DMS53 treated with DMSO at 0.1 percent for 48 hours (cell line): ENCODE measurements around the gene FHIT.
A peak's percentile ranks its signal among the peaks of the same experiment; 100 is the strongest.

ENCODE experiments used
- DNase-seq: peaks from one replicate; lab custom pipeline; 2025; ENCODE audit not compliant: unreplicated experiment; lab: John Stamatoyannopoulos, UW

The FHIT gene

DNA sequence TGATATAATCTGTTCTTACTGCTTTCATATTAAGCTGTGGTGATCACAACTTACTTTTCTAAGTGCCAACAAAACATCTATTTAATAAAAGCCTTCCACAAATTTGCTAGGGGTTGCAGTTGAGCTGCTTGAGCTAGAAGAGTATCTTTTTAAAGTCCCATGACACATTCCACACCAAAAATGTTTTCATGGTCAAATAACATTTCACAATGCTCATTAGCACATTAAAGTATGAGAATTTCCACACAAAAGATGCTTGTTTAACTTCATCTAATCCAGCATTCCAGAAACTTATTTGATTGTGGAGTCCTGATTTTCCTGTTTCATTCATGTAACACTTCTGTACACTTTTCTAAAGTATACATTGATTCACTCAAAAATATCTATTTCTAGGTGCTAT is 1325.3 kb downstream of the FHIT start:
- DNase-seq, result no peak

DNA sequence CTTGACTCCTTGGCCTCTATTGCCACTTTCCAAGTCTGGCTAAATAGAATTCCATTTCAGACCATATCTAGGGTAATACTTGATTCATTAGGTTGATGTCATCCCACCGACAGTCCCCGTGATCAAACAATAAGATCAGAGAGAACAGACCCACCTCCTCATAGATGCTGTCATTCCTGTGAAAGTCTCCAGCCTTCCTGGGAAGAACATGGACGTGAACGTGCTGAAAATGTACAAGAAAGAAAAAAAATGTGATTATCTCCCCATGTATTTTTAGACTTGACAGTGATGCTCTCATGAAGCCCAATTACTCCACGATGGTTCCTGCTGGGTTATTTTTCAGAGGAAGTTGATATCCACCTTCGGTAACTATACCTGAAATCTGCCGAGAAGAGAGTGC is 1329.1 kb downstream of the FHIT start:
- DNase-seq, result no peak

DNA sequence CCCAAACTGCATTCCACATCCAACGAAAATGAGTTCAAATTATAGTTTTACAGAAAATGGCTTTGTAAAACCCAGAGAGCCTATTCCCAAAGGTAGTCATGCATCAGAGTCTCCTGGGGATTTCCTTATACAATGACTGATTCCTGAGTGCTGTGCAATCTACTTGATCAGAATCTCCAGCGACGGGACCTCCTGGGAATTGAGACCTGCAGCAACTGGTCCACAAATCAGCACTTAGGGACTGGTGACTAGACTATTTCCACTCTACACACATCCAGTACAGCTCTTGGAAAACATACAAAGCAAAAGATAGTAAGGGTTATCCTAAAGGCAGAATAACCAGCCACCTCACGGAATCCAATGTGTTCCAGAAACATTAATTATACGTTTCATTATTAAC is 1330.4 kb downstream of the FHIT start:
- DNase-seq, result no peak

DNA sequence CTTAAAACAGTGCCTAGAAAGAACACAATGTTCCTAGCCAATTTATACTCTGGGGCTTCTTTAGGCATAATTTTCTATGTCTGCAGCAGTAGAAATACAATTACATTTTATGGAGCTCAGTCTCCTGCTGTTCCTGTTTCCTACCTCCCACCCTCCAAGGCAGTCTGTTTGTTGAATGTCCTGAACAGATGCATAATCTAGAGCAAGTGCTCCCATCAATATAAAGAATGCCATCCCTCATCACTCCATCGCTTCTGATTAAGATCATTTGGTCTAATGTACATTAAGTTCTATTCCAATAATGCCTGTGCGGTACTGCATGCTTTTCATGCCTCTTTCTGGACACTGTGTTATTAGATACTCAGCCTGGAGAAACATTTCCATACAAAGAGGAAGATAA is 1331.7 kb downstream of the FHIT start:
- DNase-seq, result no peak

DNA sequence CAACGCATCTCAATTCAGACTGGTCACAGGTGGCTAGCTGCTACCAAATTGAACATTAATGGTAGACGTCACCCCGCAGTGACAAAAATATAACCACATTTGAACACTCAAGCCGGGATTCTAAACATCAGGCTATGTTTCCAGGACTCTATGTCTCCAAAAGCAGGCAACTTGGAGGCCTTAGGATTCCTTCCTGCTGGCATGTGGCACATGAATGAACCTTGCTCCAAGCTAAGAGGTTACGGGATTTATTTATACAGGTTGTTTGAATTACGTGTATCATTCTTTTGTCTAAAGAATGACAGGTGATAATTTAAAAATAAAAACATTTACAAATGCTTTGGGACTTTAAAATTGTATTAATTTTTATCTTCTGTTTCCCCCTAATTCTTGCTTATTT is 1337.0 kb downstream of the FHIT start:
- DNase-seq, result no peak

DNA sequence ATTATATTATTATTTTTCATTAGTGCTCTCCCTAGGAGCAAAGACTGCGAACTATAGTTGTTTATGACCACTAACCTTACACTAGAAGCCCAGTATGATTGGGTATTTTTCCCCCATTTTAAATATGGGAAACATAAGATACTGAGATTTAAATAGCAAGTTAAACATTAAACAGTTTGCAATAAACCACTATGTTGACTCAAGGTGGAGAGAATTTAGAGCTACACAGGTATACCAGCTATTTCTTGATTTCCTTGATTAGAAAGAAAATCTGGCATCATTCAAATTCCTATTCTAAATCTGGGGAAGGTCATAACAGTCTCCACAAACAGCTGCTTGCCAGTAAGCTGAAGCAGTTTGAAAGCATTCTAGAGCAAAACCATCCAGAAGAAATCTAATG is 1337.6 kb downstream of the FHIT start:
- no peak for DNase-seq

DNA sequence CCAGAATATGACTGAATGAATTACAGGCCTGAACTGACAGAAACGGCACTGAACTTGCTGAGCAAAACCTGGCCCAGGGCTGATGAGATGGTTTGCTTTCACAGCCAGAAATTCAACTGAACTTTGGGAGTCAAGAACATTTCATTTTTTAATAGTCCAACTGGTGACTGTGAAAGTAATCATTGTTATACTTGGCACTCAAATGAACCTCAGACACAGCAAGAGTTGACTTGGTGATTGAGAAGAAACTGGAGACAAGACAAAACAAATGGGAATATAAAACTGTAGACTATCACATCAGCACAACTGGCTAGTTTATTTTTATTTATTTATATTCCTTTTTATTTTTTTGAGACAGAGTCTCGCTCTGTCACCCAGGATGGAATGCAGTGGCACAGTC is 1342.6 kb downstream of the FHIT start:
- no peak for DNase-seq

DNA sequence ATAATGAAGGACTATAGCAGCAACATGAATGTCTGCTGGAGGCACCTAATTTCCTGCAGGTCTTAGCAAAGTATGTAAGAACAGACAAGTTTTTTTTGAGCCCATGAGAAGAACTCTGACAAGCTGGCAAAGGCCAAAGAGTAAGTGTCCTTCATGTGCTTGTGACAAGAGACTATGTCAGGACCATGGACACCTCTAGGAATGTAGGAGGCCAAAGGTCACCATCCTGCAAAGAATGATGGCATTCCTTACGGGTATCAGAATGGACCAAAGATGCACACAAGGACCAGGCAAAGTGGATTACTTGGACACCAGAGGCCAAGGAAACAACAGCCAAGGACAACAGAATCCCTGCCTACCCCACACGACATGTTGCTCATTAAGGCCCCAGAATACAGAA is 1343.0 kb downstream of the FHIT start:
- no peak for DNase-seq

DNA sequence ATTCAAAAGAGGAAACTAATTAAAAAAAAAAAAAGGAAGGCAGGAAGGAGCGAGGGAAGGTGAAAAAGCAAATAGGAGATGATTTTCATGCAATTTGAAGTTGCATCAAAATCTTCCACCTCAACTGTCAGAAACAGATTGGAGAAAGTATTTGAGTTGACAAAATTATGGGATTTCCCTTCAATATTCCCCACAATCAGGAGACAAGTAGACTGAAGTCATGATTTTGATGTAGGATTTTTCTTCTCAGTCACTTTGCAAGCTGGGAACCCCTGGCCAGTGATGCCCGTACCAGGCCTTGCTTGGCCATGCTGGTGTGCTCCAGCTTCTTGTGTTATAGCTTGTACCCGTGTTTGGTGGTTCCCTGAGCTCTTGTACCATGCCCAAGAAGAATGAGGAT is 1347.0 kb downstream of the FHIT start:
- no peak for DNase-seq

DNA sequence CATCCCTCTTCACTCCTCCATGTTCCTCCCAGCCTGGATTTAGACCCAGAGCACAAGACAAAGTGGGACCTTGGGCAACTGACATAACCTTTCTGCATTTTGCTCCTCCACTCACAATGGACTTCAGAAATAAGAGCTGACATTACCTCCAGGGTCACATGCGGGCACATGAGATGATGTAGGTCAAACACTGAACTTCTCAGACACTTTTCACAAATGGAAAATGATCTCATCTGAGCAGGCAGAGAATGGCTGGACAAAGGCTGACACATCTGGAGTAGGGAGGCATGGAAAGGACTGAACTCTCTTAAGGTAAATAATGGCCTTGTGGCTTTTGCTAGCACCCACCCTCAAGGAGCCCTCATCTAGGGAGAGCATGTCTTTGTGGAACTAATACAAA is 1352.2 kb downstream of the FHIT start:
- DNase-seq, result no peak

DNA sequence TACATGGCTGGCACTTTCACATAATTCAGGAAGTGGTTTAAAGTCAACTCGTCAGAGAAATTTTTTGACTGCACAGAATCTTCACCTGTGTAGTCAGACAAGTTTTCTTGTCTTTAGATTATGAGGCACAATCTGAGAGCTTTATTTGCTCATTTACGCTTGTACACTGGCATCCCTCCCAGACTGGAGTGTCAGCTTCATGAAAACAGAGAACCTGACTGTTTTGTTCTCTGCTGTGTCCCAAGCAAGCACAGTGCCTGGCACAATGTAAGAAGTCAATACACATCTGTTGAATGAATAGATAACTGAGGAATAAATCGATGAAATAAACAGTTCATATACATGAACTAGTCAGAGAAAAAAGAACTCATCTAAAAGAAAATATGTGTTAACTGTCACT is 1355.3 kb downstream of the FHIT start:
- DNase-seq, result no peak

DNA sequence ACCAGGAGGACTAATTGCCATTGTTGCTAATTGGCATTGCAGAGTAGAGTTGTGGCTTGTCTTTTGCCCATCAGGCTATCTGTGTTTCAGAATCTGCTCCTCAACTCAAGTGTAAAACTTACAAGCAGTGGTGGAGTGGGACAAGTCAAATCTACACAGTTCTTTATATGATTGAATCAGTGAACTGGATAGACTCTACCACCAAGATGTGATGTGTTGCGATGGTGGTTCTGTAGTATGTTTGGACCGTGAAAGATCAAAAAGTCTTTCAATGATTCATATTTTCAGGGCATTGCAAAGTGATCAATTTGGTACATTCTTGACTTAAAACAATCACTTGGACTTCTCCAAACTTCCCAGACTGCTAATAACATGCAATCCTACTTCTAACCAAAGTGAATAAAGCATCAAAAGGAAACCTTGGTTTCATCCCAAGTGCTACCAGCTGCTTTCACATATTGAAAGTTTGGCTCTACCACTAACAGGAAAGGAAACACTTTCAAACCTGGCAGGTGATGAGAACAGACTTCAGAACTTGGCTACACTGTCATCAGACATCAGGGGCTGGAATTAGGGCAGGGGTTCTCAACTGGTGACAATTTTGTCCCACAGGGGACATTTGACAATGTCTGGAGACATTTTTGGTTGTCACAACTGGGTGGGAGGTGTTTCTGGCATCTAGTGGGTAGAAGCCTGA is 1356.7 kb downstream of the FHIT start:
- no peak for DNase-seq

DNA sequence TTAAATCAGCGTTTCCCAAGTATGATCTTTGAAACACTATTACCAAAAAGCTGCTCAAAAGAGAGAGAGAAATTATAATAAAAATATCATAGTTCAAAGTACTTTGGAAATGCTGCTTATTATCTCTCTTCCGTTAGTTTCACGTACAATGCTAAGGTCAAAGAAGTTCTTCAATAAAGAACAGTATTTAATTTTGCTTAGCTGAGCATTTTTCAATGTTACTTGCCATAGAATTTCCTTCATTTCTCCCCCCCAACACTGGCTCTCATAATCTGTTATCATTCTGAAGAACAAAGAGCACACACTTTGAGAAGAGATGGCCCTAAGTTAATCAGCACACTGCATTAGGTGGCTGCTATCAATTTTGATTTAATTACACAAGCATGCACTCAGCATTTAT is 1360.6 kb downstream of the FHIT start:
- no peak for DNase-seq

DNA sequence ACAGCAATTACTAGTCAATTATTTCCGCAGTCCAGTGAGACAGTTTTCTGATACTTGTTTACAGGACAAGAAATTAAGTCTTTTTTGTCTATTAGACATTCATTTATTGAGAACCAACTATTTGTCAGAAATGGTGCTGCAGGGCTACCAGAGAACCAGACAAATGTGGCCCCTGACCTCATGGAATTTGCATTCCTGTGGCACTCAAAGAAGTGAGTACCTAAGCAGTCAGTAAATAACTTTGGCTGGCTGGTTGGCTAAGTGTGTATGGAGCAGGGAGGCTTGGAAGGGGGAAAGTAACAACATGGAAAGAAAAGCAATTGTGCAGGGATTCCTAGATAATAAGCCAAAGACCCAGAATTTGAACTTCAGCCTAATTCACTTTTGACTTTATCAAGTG is 1364.5 kb downstream of the FHIT start:
- no peak for DNase-seq

DNA sequence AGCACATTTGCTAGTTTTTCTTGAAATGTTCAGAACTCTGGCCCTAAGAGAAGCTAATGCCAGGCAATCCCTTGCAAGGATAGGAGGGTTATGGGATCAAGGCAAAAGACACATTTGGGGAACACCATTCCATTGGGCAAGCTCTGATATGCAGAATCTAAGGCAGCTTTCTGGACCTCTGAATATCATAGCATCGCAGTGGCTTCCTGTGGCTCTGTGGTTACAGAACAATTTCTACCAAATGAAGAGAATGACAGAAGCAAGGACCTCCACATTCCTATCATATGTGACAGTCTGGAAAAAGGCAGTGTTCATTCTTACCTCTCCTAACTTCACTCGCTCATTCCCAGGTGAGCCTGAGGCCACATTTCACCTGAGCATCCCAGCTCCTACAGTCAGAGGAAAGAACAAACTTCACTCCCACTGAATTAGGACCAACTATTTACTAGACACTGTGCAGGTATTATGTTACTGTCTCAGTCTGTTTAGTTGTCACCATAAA is 1365.3 kb downstream of the FHIT start:
- DNase-seq, result no peak

DNA sequence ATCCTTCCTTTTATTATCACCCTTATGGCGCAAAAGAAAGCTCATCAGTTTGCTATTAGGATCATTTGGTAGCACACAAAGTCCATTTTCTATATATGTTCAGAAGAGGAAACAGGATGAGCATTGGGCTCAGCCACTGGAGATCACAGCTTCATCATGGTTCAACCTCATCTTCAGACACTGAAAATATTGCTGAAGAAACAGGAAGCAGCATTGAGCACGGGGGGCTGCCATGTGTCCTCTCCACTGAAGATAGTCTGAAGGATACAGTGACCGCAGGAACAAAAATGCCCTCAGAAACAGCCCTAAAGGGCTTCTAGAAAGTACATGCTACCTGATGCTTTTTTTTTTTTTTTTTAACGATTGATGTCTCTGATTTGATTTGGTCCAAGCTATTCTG is 1366.2 kb downstream of the FHIT start:
- DNase-seq, result no peak

DNA sequence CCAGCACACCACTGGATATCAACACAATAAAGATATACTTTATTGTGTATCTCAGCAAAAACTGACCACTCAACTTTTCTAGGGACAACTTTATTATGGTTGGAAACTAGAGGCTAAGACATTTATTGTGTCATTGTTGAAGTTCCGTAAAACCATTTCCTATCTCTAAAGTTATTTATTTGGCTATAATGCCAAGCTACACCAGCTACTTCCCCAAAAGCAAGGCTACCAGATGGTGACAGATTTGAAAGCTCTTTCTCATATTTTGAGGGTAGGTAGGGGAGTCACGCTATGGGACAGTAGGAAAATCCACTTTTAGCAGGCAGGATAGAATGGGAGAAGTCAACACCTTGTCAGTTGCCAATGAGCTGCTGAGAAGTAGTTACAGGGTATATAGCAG is 1366.8 kb downstream of the FHIT start:
- DNase-seq, result no peak

DNA sequence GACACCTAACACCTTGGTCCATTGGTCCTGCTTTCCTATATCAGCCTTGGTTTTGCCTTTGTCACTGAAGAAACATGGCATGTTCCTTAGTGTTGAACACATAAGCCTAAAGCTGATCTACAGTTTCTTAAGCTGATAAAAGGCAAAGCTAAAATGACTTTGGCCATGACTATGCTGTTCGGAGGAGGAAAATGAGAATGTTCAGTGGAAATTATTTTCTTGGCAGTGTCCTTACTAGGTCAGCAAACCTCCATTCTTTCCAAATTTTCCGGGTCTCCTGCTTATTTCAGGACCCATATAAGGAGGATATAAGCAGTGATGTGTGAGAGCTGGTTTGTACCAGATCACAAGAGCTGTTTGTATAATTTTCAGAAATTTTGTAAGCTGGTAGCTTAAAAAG is 1368.5 kb downstream of the FHIT start:
- no peak for DNase-seq

DNA sequence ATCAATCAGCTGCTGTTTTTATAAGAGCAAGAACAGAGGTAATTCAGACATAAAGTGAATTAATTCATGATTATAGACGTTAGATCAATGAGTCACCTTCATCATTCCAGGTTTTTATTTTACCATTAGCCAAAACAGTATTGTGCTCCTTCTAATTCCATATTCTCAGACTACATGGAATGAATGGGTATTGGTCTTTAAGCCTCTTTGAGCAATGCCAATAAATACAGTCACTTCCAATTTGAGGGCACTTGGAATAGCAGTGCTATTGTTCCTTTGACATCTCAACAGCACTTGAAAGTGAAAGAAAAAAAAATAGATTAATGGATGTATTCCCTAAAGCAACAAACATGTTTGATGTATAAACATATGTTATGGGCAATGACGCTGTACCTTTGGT is 1370.5 kb downstream of the FHIT start:
- peak; percentile 9 for DNase-seq

DNA sequence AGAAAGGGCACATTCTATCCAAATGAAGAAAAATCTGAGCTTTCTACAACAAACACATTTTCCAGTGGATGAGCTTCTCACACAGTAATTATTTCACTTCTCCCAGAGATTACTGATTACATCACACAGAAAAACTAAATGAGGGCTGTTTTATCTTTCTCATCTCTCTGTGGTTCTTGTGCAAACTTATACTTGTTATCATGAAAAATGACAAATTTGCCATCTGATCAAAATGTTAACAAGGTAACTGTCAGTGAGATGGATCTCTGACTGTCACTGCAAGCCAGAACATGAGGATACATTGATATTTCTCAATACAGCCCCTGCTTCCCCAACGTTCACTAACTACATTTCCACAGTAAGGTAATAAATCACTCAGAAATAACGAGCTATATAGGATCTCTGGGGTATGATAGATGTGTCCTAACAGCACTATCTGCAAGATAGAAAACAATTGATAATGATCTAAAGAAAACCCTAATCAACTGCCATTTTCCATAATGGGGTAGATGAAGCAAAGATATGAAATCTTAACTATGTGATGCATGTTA is 1372.1 kb downstream of the FHIT start:
- no peak for DNase-seq

DNA sequence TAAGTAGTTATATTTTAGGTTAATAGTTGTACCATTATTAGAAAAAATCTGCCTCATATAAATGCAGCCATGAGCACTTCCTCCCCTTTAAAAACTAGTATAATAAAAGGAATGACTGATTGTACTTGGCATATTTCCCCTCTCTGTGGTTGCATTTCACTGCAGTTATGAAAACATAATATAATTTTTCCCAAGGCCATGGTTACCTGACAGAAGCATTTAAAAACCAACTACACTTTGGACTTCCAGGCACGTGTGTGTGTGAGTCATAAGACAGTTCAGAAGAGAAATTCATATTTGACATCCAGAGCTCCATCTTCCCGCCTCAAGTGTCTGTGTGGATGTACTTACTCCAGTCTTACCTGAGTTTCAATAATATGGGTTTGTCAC is 1373.2 kb downstream of the FHIT start:
- no peak for DNase-seq

DNA sequence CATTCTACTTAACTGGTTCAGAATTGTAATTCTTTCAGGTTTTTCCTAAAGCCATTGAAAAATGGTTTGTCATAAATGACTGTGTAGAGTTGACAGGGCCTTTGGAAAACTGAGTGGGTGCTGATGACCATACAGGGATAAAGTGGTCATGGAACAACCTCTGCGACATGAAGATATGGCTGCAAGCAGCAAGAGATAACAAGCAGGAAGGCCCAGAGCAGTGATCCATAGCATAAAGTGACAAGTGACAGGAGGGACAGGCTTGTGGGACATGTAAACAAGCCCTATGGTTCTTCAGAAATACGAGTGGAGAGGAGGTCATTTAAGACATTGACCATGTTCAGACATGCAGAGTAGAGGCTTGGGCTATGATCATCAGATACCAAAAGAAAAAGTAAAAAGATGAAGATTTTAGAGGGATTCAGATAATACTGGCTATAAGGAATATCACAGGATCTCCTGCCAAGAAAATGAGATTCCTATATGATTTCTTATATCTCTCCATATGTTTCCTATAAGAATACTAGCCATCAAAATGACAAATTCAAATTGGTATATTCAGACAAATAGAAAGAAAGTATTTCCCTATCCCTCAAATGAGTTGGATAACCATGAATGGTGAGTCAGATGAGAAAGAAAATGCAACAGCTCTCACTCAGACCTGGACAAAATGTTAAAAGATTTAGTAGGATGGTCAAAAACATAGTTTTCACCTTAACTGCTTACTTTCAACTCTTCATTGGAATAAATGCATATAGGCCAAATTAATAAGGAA is 1373.8 kb downstream of the FHIT start:
- no peak for DNase-seq
